Measurements from ENCODE around the gene VIL1.

GRCh38 chr2:218392459-218392858, 26.5 kb upstream of the VIL1 start:
- no peak for TF ChIP-seq CTCF (conservative IDR thresholded peaks at IDR 0.05; ENCODE audit: low read depth, low read length)
- TF ChIP-seq RAD21 (IDR thresholded peaks at IDR 0.05; ENCODE audit: low read length), result no peak
- no peak for TF ChIP-seq POLR2A (IDR thresholded peaks at IDR 0.05; ENCODE audit: low read depth, low read length)
- TF ChIP-seq, protein P1, sequence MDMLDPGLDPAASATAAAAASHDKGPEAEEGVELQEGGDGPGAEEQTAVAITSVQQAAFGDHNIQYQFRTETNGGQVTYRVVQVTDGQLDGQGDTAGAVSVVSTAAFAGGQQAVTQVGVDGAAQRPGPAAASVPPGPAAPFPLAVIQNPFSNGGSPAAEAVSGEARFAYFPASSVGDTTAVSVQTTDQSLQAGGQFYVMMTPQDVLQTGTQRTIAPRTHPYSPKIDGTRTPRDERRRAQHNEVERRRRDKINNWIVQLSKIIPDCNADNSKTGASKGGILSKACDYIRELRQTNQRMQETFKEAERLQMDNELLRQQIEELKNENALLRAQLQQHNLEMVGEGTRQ (IDR thresholded peaks at IDR 0.05; ENCODE audit: low read depth, low read length), result no peak
